GM15510 (cell line): ENCODE measurements around the gene MLH3.

Source experiments
- POLR2A ChIP-seq: IDR thresholded peaks from 3 replicates; pipeline ENCODE4 v1.6.1; 2011; ENCODE audit warnings: borderline replicate concordance; ENCODE audit not compliant: insufficient read length; ENCODE audit errors: extremely low read depth

Gene MLH3

DNA sequence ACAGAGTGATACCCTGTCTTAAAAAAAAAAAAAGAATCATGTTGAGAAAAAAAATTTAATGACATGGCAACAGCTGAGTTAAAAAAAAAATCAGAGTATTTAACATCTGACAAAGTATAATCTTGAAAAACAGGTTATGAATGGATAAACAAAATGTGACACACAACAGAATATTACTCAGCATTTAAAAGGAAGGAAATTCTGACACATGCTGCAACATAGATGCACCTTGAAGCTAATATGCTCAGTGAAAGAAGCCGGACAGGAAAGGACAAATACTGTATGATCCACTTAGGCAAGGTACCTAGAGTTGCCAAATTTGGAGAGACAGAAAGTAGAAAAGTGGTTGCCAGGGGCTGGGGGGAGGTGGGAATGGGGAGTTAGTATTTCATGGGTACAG, 67.9 kb downstream of the MLH3 start:
- TF ChIP-seq POLR2A, result no peak

DNA sequence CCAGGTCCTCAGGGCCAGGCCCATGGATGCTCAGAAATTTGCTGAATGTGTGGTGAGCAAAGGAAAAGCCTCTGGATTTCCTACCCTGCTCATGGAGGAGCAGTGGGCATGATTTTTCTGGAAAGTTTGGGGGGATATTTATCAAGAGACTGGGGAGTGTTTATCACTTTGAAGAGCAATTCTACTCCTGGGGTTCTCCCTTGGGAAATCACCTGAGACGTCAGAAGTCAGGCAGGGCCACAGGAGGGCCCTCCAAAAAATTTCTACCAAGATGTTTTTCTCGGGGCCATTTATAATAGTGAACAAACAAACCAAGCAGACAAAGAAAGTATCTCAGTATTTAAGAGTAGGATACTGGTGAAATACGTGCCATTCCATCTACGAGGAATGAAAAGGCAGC, 68.6 kb downstream of the MLH3 start:
- no peak for TF ChIP-seq POLR2A

DNA sequence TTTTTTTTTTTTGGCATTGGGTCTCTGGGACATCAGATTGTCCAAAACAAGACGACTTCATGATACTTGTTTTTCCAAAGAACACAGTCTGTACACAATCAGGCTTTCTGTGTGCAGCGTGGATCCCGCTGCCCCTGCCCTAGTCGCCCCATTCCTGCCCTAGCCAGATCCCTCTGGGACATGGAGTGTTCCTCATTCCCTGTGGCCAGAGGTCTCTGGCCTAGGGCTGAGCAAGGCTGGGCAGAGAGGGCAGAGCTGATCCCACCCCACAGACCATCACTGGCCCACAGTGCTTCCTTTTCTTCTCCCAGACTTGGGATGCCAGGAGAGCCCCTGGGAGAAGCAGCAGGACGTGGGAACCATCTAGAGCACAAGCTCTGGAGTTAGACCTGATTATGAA, 69.4 kb downstream of the MLH3 start:
- TF ChIP-seq POLR2A, result no peak

GRCh38 chr14:74981462-74981782, 69.8 kb downstream of the MLH3 start:
- no peak for TF ChIP-seq POLR2A

- TF ChIP-seq POLR2A, result no peak
Observed at GRCh38 chr14:74980731-74981461, 70.4 kb downstream of the MLH3 start.

DNA sequence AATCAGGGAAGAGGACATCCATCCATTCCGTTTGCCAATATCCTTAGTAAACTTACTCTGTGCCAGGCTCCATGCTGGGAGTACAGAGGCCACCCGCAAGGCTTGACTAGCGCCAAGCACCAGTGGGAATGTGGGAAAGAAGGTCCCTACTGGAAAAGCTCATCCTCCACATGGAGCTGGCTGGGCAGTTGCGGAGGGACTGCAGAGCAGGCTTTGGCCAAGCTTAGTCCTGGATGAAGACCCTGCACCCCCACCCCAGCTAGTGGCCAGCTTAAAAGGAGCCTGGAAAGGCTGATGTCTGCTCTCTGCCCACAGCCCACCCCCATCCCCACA, 70.9 kb downstream of the MLH3 start:
- TF ChIP-seq POLR2A, result no peak

- TF ChIP-seq POLR2A, result no peak
Observed at GRCh38 chr14:74979442-74980397, 71.5 kb downstream of the MLH3 start.

DNA sequence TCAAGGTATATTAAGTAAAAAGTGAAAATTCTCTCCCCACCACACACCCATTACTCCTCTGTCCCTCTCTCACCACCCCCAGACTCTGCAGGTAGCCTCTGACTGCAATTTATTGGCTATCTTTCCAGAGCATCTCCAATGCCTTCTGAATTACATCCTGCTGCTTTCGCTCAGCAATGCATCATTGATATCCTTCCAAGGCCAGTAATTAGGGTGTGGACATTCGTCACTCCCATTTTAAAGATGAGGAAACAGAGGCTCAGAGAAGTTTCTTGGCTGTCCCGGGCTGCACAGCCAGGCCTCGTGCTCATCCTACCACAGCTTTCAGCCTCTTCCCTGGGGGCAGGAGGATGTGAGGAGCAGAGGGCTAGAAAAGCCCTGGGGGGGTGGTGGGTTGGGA, 72.2 kb downstream of the MLH3 start:
- no peak for TF ChIP-seq POLR2A

DNA sequence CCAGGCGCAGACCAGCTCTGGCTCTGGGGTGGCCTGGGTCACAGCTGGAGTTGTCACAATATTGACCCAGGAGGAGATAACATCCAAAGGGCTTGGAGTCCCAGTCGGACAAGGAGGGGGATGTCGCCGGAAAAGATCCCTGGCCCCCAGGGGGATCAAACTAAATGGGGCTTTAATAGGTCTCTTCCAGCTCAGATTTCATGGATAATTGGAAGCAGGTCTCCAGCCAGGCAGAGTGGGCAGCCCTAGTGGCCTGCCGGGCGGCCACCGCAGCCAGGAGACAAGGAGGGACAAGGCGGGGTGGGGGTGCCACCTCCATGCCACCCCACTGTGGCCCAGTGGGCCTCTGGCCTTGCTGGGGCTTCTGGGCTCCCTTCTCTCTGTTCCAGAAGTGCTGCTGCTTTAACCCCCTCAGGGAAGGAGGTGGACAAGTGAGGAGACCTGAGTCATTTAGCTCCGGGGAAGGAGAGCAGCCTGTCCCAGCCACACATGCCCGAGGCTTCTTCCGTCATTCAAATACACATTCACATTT, 72.8 kb downstream of the MLH3 start:
- no peak for TF ChIP-seq POLR2A

GRCh38 chr14:74977901-74978385, 73.3 kb downstream of the MLH3 start:
- no peak for TF ChIP-seq POLR2A

DNA sequence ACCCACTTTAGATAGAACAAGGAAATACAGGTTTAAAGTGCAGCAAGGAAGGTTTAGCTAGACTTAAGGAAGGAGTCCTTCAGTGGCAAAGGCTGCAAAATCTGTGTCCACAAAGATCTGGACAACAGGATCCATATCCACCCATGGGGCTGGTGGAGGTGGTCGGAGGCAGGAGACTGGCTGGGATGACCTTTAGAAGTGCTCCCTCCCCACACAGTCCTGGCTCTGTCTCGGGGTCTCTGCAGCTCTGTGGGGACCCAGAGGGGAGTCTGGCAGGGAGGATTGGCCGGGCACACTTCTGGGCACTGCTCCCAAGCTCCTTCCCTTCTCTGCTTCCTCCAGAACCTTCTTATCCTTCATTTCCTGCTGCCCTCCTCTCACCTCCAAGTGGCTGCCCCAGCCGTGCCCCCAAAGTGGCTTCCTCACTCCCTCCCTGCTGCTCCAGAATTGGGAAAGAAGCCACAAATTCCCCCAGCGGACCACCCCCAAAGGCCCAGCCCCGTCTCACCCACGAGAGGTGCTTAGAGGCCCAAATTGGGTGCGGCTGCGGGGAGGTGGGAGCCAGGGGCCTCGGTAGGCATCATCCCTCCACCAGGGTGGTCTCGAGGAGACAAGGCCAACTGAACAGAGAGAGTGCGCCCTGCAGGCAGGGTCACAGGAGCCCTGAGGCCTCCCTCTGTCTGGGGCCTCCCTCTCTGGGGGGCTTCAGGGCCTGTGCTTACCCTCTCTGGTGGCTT, 73.9 kb downstream of the MLH3 start:
- TF ChIP-seq POLR2A, result no peak

DNA sequence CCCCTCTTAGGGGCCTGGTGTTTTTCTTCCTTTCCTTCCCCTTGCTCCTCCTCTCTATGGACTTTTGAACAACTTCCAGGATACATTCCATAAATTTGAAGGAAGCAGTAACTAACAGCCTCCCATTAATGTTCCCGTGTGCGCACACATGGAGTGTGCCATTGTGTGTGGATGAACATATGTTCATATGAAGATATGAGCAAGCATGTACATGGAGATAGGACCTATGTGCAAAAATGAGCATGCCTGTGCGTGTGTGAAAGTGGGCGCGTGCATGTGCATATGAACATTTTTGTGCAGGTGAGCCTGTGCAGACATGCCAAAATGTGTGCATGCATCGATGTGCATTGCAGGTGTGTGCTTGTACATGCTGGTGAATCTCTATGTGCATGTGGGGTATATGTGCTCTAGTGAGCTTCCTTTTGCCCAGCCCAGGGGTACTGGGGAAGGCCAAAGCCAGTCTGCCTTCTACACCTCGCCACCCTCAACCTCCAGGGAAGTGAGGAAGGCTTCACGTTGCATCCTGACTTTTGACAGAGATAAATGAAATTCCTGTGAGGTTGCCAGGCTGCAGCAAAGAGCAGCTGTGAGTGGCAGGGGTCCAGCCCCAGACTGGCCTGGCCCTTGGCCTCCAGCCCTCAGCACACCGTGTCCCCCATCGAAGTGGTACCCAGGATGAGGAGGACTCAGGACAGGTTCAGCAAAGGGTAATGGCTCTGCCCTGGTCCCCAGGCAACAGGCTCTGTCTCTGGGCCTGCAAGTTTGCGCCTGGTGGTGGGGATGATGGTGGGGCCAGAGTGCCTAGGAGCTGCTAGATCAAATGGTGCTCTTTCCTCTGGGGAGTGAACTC, 74.8 kb downstream of the MLH3 start:
- TF ChIP-seq POLR2A, result no peak

DNA sequence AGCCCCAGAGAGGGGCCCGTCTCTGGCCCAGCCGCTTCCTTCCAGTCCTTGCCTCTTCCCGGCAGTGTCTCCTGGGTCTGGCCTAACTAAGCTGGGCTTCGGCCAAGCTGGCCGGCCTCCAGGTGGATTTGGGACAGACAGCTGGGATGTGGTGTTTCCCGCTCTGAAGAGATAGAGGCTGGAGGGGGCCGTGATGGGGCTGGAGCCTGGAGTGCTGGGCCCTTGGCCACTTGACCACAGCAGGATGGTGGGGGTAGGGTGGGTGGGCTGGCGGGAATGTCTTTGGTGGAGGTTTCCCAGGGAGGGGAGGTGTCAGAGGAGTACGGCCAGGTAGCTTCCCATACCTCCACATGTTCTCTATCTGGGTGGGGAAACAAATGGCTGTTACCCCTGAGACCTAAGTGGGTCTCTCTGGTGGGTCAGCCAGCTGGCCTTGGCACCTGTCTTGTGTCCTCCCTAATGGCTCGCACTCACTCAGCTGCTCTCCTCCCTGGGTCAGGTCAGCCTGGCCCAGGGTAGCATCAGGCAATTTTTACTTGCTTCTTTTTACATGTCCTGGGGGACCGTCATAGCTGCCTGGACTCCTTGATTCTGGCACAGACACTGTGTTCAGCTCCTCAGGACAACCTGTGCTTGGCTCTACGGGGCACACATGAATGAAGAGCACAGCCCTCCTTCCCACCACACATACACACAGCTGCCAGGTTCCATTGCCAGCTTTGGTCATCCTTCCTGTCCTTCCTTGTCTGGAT, 76.0 kb downstream of the MLH3 start:
- no peak for TF ChIP-seq POLR2A
